ENCODE results near the gene TSC22D2.
A peak's percentile ranks its signal among the peaks of the same experiment; 100 is the strongest.

TSC22D2 gene

DNA sequence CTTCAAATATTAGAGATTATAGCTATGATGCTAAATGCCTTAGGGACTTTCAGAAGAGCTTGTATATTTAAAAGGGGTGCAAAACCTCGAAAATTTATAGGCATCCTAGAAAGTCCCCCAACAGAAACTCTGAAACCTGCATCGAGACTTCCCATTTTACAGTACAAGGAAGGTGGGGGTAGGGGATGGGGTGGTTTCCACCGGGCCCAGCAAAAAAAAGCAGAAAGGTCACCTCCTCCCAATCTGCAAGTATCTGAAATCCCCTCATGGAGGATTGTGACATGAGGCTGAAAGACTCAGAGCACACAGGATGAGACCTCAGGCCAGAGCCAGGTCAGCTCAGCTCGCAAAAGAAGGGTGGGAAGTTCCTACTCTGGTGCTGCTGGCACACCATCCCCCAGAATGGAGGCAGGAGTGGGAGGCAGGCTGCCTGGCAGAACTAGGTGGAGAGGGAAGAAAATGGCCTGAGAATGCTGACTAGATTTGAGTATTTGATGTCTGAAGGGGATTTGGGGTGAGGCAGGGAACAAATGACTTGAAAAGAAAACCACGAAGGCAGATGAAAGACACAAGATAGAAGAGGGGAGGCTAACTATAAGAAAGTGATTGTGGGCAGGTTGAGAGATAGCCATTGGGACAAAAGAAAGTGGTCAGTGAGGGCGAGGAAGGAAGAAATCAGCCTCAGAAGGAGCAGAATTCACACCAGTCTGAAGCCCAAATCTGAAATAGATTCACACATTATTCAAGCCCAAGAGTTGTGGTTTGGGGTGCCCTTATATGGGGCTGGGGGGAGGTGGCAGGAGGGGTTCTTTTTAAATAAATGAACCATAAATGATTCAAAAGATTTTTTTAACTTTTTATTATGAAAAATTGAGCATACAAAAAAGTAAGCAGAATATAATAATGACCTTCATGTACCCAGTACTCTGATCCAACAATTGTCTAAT, 22.5 kb upstream of the TSC22D2 start:
- DNase-seq (ENCODE audit: low read depth, low spot score), result no peak

GRCh38 chr3:150388498-150389418, 19.3 kb upstream of the TSC22D2 start:
- no peak for DNase-seq (ENCODE audit: low read depth, low spot score)

DNA sequence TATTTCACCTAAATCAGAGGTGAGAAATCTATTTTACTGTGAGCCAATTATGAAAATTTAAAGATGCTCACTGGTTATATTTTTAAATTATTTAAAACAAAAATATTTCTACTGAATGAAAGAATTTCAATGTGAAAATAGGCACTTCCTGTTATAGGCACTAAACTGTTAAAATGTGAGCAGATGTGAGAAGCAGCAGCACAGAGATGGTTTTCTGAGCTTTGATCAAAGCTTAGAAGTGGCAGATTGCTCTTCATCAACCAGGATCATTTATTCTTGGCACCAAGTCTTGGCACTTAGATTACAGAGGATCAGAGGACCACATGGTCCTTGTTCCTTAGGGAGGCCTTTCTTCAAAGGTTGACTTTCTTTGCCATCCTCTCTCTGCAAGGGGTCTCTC, 18.0 kb upstream of the TSC22D2 start:
- DNase-seq (ENCODE audit: low read depth, low spot score), result no peak

DNA sequence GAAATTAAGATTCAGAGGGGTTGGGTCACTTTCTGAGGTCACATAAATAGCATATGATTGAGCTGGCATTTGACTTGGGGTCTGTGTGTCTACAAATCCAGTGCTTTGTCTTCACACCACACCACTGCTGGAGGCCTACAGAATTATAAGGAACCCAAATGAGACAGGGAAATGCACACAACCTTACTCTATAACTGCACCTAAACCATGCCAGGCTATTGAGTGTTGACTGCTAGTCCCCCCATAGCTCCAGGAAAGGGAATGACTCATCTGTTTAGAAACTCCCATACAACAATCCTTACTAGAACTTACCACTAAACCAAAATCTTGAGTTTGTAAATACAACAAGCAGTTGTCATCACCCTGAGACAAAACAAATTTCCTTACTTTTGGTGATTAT, 16.9 kb upstream of the TSC22D2 start:
- DNase-seq (ENCODE audit: low read depth, low spot score), result no peak

DNA sequence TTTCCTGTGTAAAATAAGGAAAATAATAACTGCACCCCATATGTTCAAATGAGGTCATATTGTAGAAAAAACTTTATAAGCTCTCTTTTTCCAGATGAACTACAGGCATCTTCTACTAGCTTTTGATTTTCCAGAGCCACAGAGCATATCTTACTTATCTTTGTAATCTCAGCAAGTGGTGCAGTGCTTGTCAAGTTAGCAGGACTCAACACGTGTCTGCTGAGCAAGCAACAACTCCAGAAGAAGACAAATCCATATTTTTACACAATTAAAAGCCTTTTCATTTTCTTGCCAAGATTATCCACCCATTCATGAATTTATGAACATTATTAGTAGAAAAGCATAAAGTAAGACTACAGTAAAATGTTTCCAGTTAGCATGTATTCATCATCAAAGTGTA, 14.4 kb upstream of the TSC22D2 start:
- DNase-seq (ENCODE audit: low read depth, low spot score), result no peak

DNA sequence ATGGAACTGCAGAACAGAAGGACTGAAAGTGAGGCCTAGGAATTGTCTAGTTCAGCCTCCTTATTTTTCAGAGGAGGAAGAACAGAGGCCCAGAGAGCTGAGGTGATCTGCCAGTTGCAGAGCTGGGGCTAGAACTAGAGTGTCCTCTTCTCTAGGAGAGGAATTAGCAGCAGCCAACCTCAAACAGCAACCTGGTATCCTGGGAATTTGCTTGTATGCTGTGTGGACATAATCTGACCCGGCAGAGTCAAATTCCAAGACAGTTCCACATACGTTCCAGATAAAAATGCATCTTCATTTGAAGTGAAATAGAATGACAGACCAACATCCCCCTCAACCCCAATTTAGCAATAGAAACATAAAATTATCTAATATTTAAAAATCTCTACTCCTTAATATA, 13.5 kb upstream of the TSC22D2 start:
- no peak for DNase-seq (ENCODE audit: low read depth, low spot score)

- no peak for DNase-seq (ENCODE audit: low read depth, low spot score)
Measured at GRCh38 chr3:150396491-150396890, 11.6 kb upstream of the TSC22D2 start.

GRCh38 chr3:150396956-150397550, 11.0 kb upstream of the TSC22D2 start:
- no peak for DNase-seq (ENCODE audit: low read depth, low spot score)

GRCh38 chr3:150399060-150399459, 9.0 kb upstream of the TSC22D2 start:
- DNase-seq (ENCODE audit: low read depth, low spot score), result no peak

DNA sequence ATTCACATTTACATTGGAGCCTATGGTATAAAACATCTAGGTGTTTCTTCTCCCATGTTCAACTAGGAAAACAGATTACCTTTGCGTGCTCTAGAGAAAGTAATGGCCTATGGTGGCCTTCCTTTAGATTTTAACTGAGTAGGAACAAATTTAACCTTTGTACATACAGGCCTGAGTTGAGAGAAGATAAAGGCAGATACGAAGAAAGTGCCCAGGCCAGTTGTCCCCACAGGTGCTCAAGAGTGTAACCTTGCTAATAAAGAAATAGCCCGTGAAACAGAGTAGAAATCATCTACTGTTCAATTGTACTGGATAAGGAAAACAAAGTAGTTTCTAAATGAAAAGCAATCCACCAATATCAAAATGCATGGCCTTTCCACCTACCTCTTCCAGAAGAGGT, 6.8 kb upstream of the TSC22D2 start:
- no peak for DNase-seq (ENCODE audit: low read depth, low spot score)

DNA sequence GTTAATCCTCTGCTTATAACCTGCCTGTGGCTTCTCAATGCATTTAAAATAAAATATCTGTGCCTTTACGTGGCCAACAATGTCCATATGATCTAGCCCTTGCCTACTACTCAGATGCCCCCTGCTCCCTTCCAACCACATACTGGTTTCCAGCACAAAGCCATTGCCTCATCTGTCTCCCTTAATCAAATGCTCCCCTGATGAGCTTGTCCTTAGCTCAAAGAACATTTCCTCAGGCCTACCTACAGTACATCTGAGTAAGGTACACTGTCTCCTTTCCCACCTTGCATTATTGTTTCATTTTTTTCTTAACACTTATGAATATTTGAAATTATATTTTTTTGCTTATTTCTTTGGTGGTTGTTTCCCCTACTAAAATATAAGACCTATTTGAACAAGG, 5.9 kb upstream of the TSC22D2 start:
- no peak for DNase-seq (ENCODE audit: low read depth, low spot score)

DNA sequence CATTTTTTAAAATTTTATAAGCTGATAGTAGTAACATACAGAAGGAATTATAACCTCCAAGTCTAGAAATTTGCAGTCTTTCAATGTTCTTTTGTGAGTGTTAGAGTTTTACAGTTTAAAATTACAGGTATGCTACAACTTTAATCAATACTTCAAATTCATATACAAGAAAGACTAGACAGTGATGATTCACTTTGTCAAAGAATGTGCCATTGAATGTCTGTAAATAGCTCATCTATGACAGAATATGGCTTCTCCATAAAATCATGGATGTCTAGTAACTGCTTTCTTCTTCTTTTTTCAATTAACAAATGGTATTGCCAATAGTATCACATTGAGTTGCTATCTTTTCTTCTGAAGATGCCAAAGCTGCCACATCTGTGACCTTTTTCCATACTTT, 4.1 kb upstream of the TSC22D2 start:
- no peak for DNase-seq (ENCODE audit: low read depth, low spot score)

- DNase-seq (ENCODE audit: low read depth, low spot score), result no peak
Measured at GRCh38 chr3:150407051-150407807, 869 bp upstream of the TSC22D2 start.

- no peak for DNase-seq (ENCODE audit: low read depth, low spot score)
Measured at GRCh38 chr3:150407808-150408220, 284 bp upstream of the TSC22D2 start.

DNA sequence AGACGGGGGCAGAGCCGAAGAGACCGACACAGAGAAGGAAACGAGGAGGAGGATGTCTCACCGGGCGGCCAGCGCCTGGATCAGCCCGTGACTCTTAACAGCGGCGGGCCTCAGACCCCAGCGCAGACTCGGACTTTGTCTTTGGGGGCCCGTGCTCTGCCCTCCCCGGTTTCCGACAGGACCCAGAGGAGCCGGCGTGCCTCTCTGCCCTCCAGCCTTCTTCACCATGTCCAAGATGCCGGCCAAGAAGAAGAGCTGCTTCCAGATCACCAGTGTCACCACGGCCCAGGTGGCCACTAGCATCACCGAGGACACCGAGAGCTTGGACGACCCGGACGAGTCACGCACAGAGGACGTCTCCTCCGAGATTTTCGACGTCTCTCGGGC, 1.0 kb downstream of the TSC22D2 start:
- DNase-seq (ENCODE audit: low read depth, low spot score), result no peak

- DNase-seq (ENCODE audit: low read depth, low spot score), result peak; percentile 29
Measured at GRCh38 chr3:150409512-150410310, 1.6 kb downstream of the TSC22D2 start.

DNA sequence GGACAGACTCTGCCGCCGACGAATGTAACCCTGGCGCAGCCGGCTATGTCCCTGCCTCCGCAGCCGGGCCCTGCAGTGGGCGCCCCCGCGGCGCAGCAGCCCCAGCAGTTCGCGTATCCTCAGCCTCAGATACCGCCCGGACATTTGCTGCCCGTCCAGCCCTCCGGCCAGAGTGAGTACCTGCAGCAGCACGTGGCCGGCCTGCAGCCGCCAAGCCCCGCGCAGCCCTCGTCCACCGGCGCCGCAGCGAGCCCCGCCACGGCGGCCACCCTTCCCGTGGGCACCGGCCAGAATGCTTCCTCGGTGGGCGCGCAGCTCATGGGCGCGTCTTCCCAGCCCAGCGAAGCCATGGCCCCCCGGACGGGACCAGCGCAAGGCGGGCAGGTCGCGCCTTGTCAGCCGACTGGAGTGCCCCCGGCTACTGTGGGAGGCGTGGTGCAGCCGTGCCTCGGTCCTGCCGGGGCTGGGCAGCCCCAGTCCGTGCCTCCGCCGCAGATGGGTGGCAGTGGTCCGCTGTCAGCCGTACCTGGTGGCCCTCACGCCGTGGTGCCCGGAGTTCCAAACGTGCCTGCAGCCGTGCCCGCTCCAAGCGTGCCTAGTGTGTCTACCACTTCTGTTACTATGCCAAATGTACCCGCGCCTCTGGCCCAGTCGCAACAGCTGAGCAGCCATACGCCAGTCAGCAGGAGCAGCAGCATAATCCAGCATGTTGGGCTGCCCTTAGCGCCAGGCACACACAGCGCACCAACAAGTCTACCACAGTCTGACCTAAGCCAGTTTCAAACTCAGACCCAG, 2.4 kb downstream of the TSC22D2 start:
- no peak for DNase-seq (ENCODE audit: low read depth, low spot score)

- no peak for DNase-seq (ENCODE audit: low read depth, low spot score)
Measured at GRCh38 chr3:150411106-150411460, 3.0 kb downstream of the TSC22D2 start.

- no peak for DNase-seq (ENCODE audit: low read depth, low spot score)
Measured at GRCh38 chr3:150411546-150411945, 3.4 kb downstream of the TSC22D2 start.

GRCh38 chr3:150411976-150412375, 3.9 kb downstream of the TSC22D2 start:
- DNase-seq (ENCODE audit: low read depth, low spot score), result no peak
